EH (cell line): Measurements from ENCODE around the gene FUCA1.
"Not testable (repeated sequence)": the region's sequence is repeated elsewhere in the genome, so short reads cannot be mapped to it uniquely, and the experiment has no call there.

ENCODE experiments used
- DNase-seq: peaks from one replicate; pipeline ENCODE4 v3.0.0-alpha.2; 2015; ENCODE audit warnings: low read depth

Gene FUCA1

GRCh38 chr1:23867895-23868556, at the start of gene FUCA1:
FUCA1 (minus strand) TSS chr1:23868290; CDS start chr1:23868286, 4 bp downstream.
- peak; percentile 87 for DNase-seq

GRCh38 chr1:23916209-23917131, 48.4 kb upstream of the FUCA1 start:
- peak; percentile 64 for DNase-seq

GRCh38 chr1:23915466-23915865, 47.4 kb upstream of the FUCA1 start:
- no peak for DNase-seq

GRCh38 chr1:23914921-23915320, 46.8 kb upstream of the FUCA1 start:
- DNase-seq, result no peak

GRCh38 chr1:23913212-23913880, 45.3 kb upstream of the FUCA1 start, which contains the start of gene CNR2:
CNR2 (minus strand) TSS chr1:23913362; CDS start chr1:23875617, 37,745 bp downstream.
- no peak for DNase-seq

- no peak for DNase-seq
Measured at GRCh38 chr1:23911921-23912320, 43.8 kb upstream of the FUCA1 start.

- no peak for DNase-seq
Measured at GRCh38 chr1:23910553-23911246, 42.6 kb upstream of the FUCA1 start.

GRCh38 chr1:23910144-23910543, 42.1 kb upstream of the FUCA1 start:
- DNase-seq, result no peak

- no peak for DNase-seq
Measured at GRCh38 chr1:23909412-23909811, 41.3 kb upstream of the FUCA1 start.

GRCh38 chr1:23908453-23909341, 40.6 kb upstream of the FUCA1 start:
- DNase-seq, result no peak

GRCh38 chr1:23906731-23907130, 38.6 kb upstream of the FUCA1 start:
- DNase-seq, result no peak

GRCh38 chr1:23905461-23906025, 37.5 kb upstream of the FUCA1 start:
- no peak for DNase-seq

GRCh38 chr1:23904748-23905357, 36.8 kb upstream of the FUCA1 start:
- DNase-seq, result no peak

GRCh38 chr1:23903754-23904153, 35.7 kb upstream of the FUCA1 start:
- no peak for DNase-seq

- DNase-seq, result no peak
Measured at GRCh38 chr1:23902321-23903278, 34.5 kb upstream of the FUCA1 start.

GRCh38 chr1:23900017-23900416, 31.9 kb upstream of the FUCA1 start:
- DNase-seq, result not testable (repeated sequence)

GRCh38 chr1:23899070-23899469, 31.0 kb upstream of the FUCA1 start:
- no peak for DNase-seq

- DNase-seq, result no peak
Measured at GRCh38 chr1:23897083-23897482, 29.0 kb upstream of the FUCA1 start.

- no peak for DNase-seq
Measured at GRCh38 chr1:23896491-23896890, 28.4 kb upstream of the FUCA1 start.
